Chondrocyte (in vitro differentiated cells): ENCODE results near the gene EEF2K. TPM values are rescaled to one million over a fixed set of nuclear protein-coding genes. Genes with fewer than 3 reads are reported as not detected.

Source experiments
- DNase-seq: peaks from one replicate; pipeline ENCODE4 v3.0.0; 2021; ENCODE audit warnings: mixed read lengths, low spot score
- H3K27ac Mint-ChIP-seq: one replicate; pipeline ENCODE4 v1.8.0; 2021; ENCODE audit warnings: mild to moderate bottlenecking, moderate library complexity, mixed read lengths; ENCODE audit not compliant: unreplicated experiment
- H3K27me3 Mint-ChIP-seq: 2 replicates; pipeline ENCODE4 v1.8.0; 2021; ENCODE audit warnings: low read depth, mixed read lengths
- H3K36me3 Mint-ChIP-seq: 2 replicates; pipeline ENCODE4 v1.8.0; 2021; ENCODE audit warnings: low read depth, mixed read lengths
- H3K4me1 Mint-ChIP-seq: 2 replicates; pipeline ENCODE4 v1.8.0; 2021; ENCODE audit warnings: low read depth, mild to moderate bottlenecking, mixed read lengths
- H3K4me3 Mint-ChIP-seq: one replicate; pipeline ENCODE4 v1.8.0; 2021; ENCODE audit warnings: mild to moderate bottlenecking, moderate library complexity, mixed read lengths; ENCODE audit not compliant: unreplicated experiment
- H3K9me3 Mint-ChIP-seq: 2 replicates; pipeline ENCODE4 v1.8.0; 2021; ENCODE audit warnings: low read depth, mixed read lengths
- total RNA-seq: library from RNA; stranded (reverse); gene quantifications from 3 replicates; pipeline ENCODE4 v1.2.1, GENCODE V29; 2021
- TF ChIP-seq, protein P1 (sequence below): fragments of 200-600 bp; sonication (generic); IDR thresholded peaks from 2 replicates; pipeline ENCODE4 v1.5.0; 2021; ENCODE audit warnings: antibody characterized with exemption, mild to moderate bottlenecking, moderate library complexity

EEF2K gene
- total RNA-seq, 1 donor from 2014 or later: 32.6 TPM

- Mint-ChIP-seq H3K36me3 (peaks cover 15% of the 10 kb centered on the region), H3K27ac (no peak overlapping the region), H3K4me3 (no peak overlapping the region), H3K9me3 (no peaks in the 10 kb centered on the region), H3K4me1 (no peaks in the 10 kb centered on the region), H3K27me3 (no peaks in the 10 kb centered on the region)
- TF ChIP-seq, protein P1, sequence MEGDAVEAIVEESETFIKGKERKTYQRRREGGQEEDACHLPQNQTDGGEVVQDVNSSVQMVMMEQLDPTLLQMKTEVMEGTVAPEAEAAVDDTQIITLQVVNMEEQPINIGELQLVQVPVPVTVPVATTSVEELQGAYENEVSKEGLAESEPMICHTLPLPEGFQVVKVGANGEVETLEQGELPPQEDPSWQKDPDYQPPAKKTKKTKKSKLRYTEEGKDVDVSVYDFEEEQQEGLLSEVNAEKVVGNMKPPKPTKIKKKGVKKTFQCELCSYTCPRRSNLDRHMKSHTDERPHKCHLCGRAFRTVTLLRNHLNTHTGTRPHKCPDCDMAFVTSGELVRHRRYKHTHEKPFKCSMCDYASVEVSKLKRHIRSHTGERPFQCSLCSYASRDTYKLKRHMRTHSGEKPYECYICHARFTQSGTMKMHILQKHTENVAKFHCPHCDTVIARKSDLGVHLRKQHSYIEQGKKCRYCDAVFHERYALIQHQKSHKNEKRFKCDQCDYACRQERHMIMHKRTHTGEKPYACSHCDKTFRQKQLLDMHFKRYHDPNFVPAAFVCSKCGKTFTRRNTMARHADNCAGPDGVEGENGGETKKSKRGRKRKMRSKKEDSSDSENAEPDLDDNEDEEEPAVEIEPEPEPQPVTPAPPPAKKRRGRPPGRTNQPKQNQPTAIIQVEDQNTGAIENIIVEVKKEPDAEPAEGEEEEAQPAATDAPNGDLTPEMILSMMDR: no peak
- no peak for DNase-seq
Measured at GRCh38 chr16:22314661-22315626, 108.9 kb downstream of the EEF2K start.

GRCh38 chr16:22315979-22316378 is 109.9 kb downstream of the EEF2K start:
- H3K27ac Mint-ChIP-seq: no peak overlapping the region
- H3K27me3 Mint-ChIP-seq: no peaks in the 10 kb centered on the region
- H3K4me3 Mint-ChIP-seq: no peak overlapping the region
- TF ChIP-seq, protein P1: no peak
- H3K9me3 Mint-ChIP-seq: no peaks in the 10 kb centered on the region
- no peaks in the 10 kb centered on the region for H3K4me1 Mint-ChIP-seq
- DNase-seq: no peak
- H3K36me3 Mint-ChIP-seq: peaks cover 15% of the 10 kb centered on the region

- Mint-ChIP-seq H3K4me3 (no peak overlapping the region), H3K36me3 (peaks cover 15% of the 10 kb centered on the region), H3K9me3 (no peaks in the 10 kb centered on the region), H3K27me3 (no peaks in the 10 kb centered on the region), H3K4me1 (peaks cover 2% of the 10 kb centered on the region), H3K27ac (no peak overlapping the region)
- no peak for DNase-seq
- TF ChIP-seq, protein P1: no peak
Measured at GRCh38 chr16:22316411-22316811, 110.3 kb downstream of the EEF2K start.

DNA sequence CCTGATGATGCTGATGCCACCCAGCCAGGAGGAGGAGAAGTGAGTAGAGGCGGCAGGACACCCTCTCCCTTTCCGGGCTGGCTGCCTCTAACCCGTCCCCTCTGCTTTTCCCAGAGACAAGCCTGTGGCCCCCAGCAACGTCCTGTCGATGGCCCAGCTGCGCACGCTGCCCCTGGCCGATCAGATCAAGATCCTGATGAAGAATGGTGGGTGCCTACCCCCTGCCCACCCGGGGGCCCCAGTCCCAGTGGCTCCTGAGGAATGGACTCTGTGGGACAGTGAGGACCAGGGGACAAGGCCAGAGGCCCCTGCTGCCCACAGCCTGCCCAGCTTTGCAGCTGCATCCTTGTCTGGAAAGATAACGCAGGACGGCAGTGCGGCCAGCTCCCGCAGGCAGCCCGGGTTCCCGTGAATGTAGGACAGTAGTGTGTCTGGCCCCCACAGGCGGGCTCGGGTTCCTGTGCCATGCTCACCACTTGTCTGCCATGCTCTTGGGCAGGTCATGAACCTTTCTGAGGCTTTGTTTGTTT is 111.0 kb downstream of the EEF2K start:
- H3K9me3 Mint-ChIP-seq: no peaks in the 10 kb centered on the region
- peaks cover 2% of the 10 kb centered on the region for H3K4me1 Mint-ChIP-seq
- H3K4me3 Mint-ChIP-seq: no peak overlapping the region
- H3K36me3 Mint-ChIP-seq: peaks cover 12% of the 10 kb centered on the region
- H3K27me3 Mint-ChIP-seq: no peaks in the 10 kb centered on the region
- H3K27ac Mint-ChIP-seq: no peak overlapping the region
- no peak for DNase-seq
- TF ChIP-seq, protein P1: no peak

DNA sequence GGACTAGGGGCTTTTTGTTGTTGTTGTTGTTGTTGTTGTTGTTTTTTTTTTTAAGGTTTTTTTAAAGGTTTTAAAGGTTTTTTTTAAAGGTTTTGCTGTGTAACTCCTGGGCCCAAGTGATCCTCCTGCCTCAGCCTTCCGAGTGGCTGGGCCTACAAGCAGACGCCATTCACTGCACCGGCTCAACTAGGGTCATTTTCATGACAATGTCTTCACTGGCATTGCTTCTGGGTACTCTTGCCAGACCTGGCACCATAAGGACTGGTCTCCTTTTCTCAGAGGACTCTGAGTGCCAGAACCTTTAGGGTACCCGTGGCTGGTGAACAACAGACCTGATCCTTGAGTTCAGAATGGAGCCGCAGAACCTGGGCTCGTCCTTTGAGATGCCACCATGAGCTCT is 111.5 kb downstream of the EEF2K start:
- no peak overlapping the region for H3K4me3 Mint-ChIP-seq

More for the DNA sequence above, 111.5 kb downstream of the EEF2K start:
- H3K27ac Mint-ChIP-seq: no peak overlapping the region
- no peak for DNase-seq
- H3K27me3 Mint-ChIP-seq: no peaks in the 10 kb centered on the region
- peaks cover 12% of the 10 kb centered on the region for H3K36me3 Mint-ChIP-seq
- TF ChIP-seq, protein P1: no peak
- peaks cover 2% of the 10 kb centered on the region for H3K4me1 Mint-ChIP-seq
- H3K9me3 Mint-ChIP-seq: no peaks in the 10 kb centered on the region
